Stimulated activated CD4-positive, alpha-beta T cell treated with anti-CD3 and anti-CD28 coated beads, Interleukin-2, amount 100 ng/mL, for 4 hours (primary cell): ENCODE data around the gene JAKMIP3.

Experiments
- DNase-seq: peaks from one replicate; pipeline ENCODE4 v3.0.0-alpha.2; 2020; ENCODE audit warnings: low read depth

JAKMIP3 gene

GRCh38 chr10:132043861-132044695 is 21.7 kb upstream of the JAKMIP3 start:
- no peak for DNase-seq

- no peak for DNase-seq
These were observed 20.9 kb upstream of the JAKMIP3 start for GRCh38 chr10:132044803-132045202.

- DNase-seq = no peak
These were observed 20.4 kb upstream of the JAKMIP3 start for GRCh38 chr10:132045324-132045723.

- DNase-seq = no peak
These were observed 18.0 kb upstream of the JAKMIP3 start for GRCh38 chr10:132047575-132048293.

GRCh38 chr10:132048294-132048667 is 17.5 kb upstream of the JAKMIP3 start:
- DNase-seq = no peak

GRCh38 chr10:132050191-132050590 is 15.6 kb upstream of the JAKMIP3 start:
- DNase-seq = no peak

- DNase-seq = no peak
These were observed 13.6 kb upstream of the JAKMIP3 start for GRCh38 chr10:132052124-132052523.

GRCh38 chr10:132054564-132054963 is 11.2 kb upstream of the JAKMIP3 start:
- DNase-seq = no peak

GRCh38 chr10:132055616-132056015 is 10.1 kb upstream of the JAKMIP3 start:
- DNase-seq = no peak

- no peak for DNase-seq
These were observed 9.1 kb upstream of the JAKMIP3 start for GRCh38 chr10:132056663-132057062.

- DNase-seq = no peak
These were observed 8.5 kb upstream of the JAKMIP3 start for GRCh38 chr10:132057191-132057681.

GRCh38 chr10:132058111-132058745 is 7.5 kb upstream of the JAKMIP3 start:
- DNase-seq = peak; percentile 11

GRCh38 chr10:132058793-132059759 is 6.7 kb upstream of the JAKMIP3 start:
- no peak for DNase-seq

- DNase-seq = no peak
These were observed 5.8 kb upstream of the JAKMIP3 start for GRCh38 chr10:132059760-132060508.

GRCh38 chr10:132061030-132061429 is 4.7 kb upstream of the JAKMIP3 start:
- DNase-seq = no peak

- DNase-seq = no peak
These were observed 4.3 kb upstream of the JAKMIP3 start for GRCh38 chr10:132061465-132061864.

GRCh38 chr10:132062116-132062515 is 3.6 kb upstream of the JAKMIP3 start:
- no peak for DNase-seq

GRCh38 chr10:132062641-132063390 is 2.9 kb upstream of the JAKMIP3 start:
- DNase-seq = no peak

- no peak for DNase-seq
These were observed 2.3 kb upstream of the JAKMIP3 start for GRCh38 chr10:132063432-132063831.
